Progenitor cell of endocrine pancreas (in vitro differentiated cells): Measurements from ENCODE around the gene KCNH1. TPM values are rescaled to one million over a fixed set of nuclear protein-coding genes. Genes with fewer than 3 reads are reported as not detected.

ENCODE experiments used
- DNase-seq: peaks from one replicate; pipeline ENCODE4 v3.0.0; 2021; ENCODE audit warnings: low spot score; ENCODE audit not compliant: unreplicated experiment
- H3K27ac Mint-ChIP-seq: 2 replicates; pipeline ENCODE4 v1.8.0; 2021; ENCODE audit warnings: mild to moderate bottlenecking, moderate library complexity, mixed read lengths
- H3K27me3 Mint-ChIP-seq: 2 replicates; pipeline ENCODE4 v1.8.0; 2021; ENCODE audit warnings: mixed read lengths
- H3K36me3 Mint-ChIP-seq: 2 replicates; pipeline ENCODE4 v1.8.0; 2022; ENCODE audit warnings: mixed read lengths; ENCODE audit not compliant: insufficient read depth
- H3K4me1 Mint-ChIP-seq: 2 replicates; pipeline ENCODE4 v1.8.0; 2021; ENCODE audit warnings: low read depth, mixed read lengths
- H3K4me3 Mint-ChIP-seq: 2 replicates; pipeline ENCODE4 v1.8.0; 2021; ENCODE audit warnings: low read depth, mild to moderate bottlenecking, moderate library complexity, mixed read lengths
- H3K9me3 Mint-ChIP-seq: 2 replicates; pipeline ENCODE4 v1.8.0; 2021; ENCODE audit warnings: low read depth, mixed read lengths
- CTCF ChIP-seq: fragments of 200-600 bp; sonication (generic); IDR thresholded peaks from one replicate; pipeline ENCODE4 v1.5.0; 2021; ENCODE audit warnings: antibody characterized with exemption, mild to moderate bottlenecking; ENCODE audit not compliant: unreplicated experiment
- total RNA-seq: library from RNA; stranded (reverse); gene quantifications from 2 replicates; pipeline ENCODE4 v1.2.1, GENCODE V29; 2021

KCNH1 gene
- total RNA-seq, 1 donor from 2014 or later: 0.38 TPM

GRCh38 chr1:210796421-210796820 is 337.5 kb downstream of the KCNH1 start:
- TF ChIP-seq CTCF: no peak
- no peak overlapping the region for H3K4me3 Mint-ChIP-seq
- no peaks in the 10 kb centered on the region for H3K36me3 Mint-ChIP-seq
- H3K27ac Mint-ChIP-seq: no peak overlapping the region
- peaks cover 4% of the 10 kb centered on the region for H3K27me3 Mint-ChIP-seq
- peaks cover 5% of the 10 kb centered on the region for H3K4me1 Mint-ChIP-seq
- H3K9me3 Mint-ChIP-seq: no peaks in the 10 kb centered on the region
- no peak for DNase-seq

GRCh38 chr1:210794445-210794844 is 339.5 kb downstream of the KCNH1 start:
- peaks cover 5% of the 10 kb centered on the region for H3K4me1 Mint-ChIP-seq
- H3K36me3 Mint-ChIP-seq: no peaks in the 10 kb centered on the region
- no peak overlapping the region for H3K4me3 Mint-ChIP-seq
- no peaks in the 10 kb centered on the region for H3K9me3 Mint-ChIP-seq
- H3K27ac Mint-ChIP-seq: no peak overlapping the region
- DNase-seq: no peak
- peaks cover under 1% of the 10 kb centered on the region for H3K27me3 Mint-ChIP-seq
- TF ChIP-seq CTCF: no peak

- no peaks in the 10 kb centered on the region for H3K36me3 Mint-ChIP-seq
Measured at GRCh38 chr1:210792250-210793102, 341.5 kb downstream of the KCNH1 start.

GRCh38 chr1:210790196-210790595 is 343.8 kb downstream of the KCNH1 start:
- H3K27me3 Mint-ChIP-seq: no peaks in the 10 kb centered on the region
- DNase-seq: no peak
- peaks cover 5% of the 10 kb centered on the region for H3K4me1 Mint-ChIP-seq
- H3K4me3 Mint-ChIP-seq: no peak overlapping the region
- H3K27ac Mint-ChIP-seq: no peak overlapping the region
- H3K36me3 Mint-ChIP-seq: no peaks in the 10 kb centered on the region
- no peak for TF ChIP-seq CTCF
- H3K9me3 Mint-ChIP-seq: no peaks in the 10 kb centered on the region

More at GRCh38 chr1:210792250-210793102, 341.5 kb downstream of the KCNH1 start:
- no peaks in the 10 kb centered on the region for H3K27me3 Mint-ChIP-seq
- no peak for TF ChIP-seq CTCF
- H3K27ac Mint-ChIP-seq: no peak overlapping the region
- H3K4me1 Mint-ChIP-seq: peaks cover 5% of the 10 kb centered on the region
- no peak overlapping the region for H3K4me3 Mint-ChIP-seq
- H3K9me3 Mint-ChIP-seq: no peaks in the 10 kb centered on the region
- no peak for DNase-seq

GRCh38 chr1:210787800-210788199 is 346.1 kb downstream of the KCNH1 start:
- no peak for DNase-seq
- Mint-ChIP-seq H3K27ac (no peak overlapping the region), H3K4me3 (no peak overlapping the region), H3K4me1 (peaks cover 5% of the 10 kb centered on the region), H3K36me3 (no peaks in the 10 kb centered on the region), H3K9me3 (no peaks in the 10 kb centered on the region), H3K27me3 (no peaks in the 10 kb centered on the region)
- TF ChIP-seq CTCF: no peak
